MM.1S (cell line): ENCODE data around the gene SLC29A3.

ENCODE experiments used
- DNase-seq: peaks from one replicate; pipeline ENCODE4 v3.0.0-alpha.2; 2015
- H2AFZ ChIP-seq: fragments of 300-600 bp; sonication (generic); 2 replicates; pipeline ENCODE4 v1.6.0; 2016; ENCODE audit warnings: antibody characterized with exemption, low read length
- H3F3A ChIP-seq: fragments of 300-600 bp; sonication (generic); 2 replicates; pipeline ENCODE4 v1.6.1; 2016; ENCODE audit warnings: mild to moderate bottlenecking, antibody characterized with exemption, low read length, moderate library complexity, mixed read lengths; ENCODE audit not compliant: insufficient read depth
- H3K27ac ChIP-seq: fragments of 300-600 bp; sonication (generic); 2 replicates; pipeline ENCODE4 v1.5.1; 2016; ENCODE audit warnings: mild to moderate bottlenecking, low read length
- H3K27me3 ChIP-seq: fragments of 300-600 bp; sonication (generic); replicated peaks from 2 replicates; pipeline ENCODE4 v1.6.0; 2016; ENCODE audit warnings: low read length; ENCODE audit not compliant: insufficient read depth
- H3K36me3 ChIP-seq: fragments of 300-600 bp; sonication (generic); replicated peaks from 2 replicates; pipeline ENCODE4 v1.6.1; 2016; ENCODE audit warnings: mild to moderate bottlenecking, low read length, mixed read lengths; ENCODE audit not compliant: insufficient read depth
- H3K4me1 ChIP-seq: fragments of 300-600 bp; sonication (generic); 2 replicates; pipeline ENCODE4 v1.6.1; 2016; ENCODE audit warnings: low read length, mixed read lengths
- H3K4me2 ChIP-seq: fragments of 300-600 bp; sonication (generic); 2 replicates; pipeline ENCODE4 v1.6.0; 2016; ENCODE audit warnings: low read depth, low read length
- H3K4me3 ChIP-seq: fragments of 300-600 bp; sonication (generic); 2 replicates; pipeline ENCODE4 v1.5.1; 2016; ENCODE audit warnings: low read length, mixed read lengths
- H3K79me2 ChIP-seq: fragments of 300-600 bp; sonication (generic); 2 replicates; pipeline ENCODE4 v1.6.1; 2016; ENCODE audit warnings: mixed run types, low read length, mixed read lengths
- H3K9ac ChIP-seq: fragments of 300-600 bp; sonication (generic); 2 replicates; pipeline ENCODE4 v1.6.1; 2016; ENCODE audit warnings: low read length, mixed read lengths
- H3K9me2 ChIP-seq: fragments of 300-600 bp; sonication (generic); replicated peaks from 2 replicates; pipeline ENCODE4 v1.6.1; 2016; ENCODE audit warnings: mild to moderate bottlenecking, low read length, mixed read lengths; ENCODE audit not compliant: insufficient read depth
- H3K9me3 ChIP-seq: fragments of 300-600 bp; sonication (generic); replicated peaks from 2 replicates; pipeline ENCODE4 v1.6.1; 2016; ENCODE audit warnings: mild to moderate bottlenecking, low read length, mixed read lengths; ENCODE audit not compliant: insufficient read depth
- H4K20me1 ChIP-seq: fragments of 300-600 bp; sonication (generic); 2 replicates; pipeline ENCODE4 v1.6.1; 2016; ENCODE audit warnings: mild to moderate bottlenecking, low read length, moderate library complexity, mixed read lengths; ENCODE audit not compliant: insufficient read depth
- CTCF ChIP-seq: fragments of 300-600 bp; sonication (generic); IDR thresholded peaks from 2 replicates; pipeline ENCODE4 v1.5.1; 2016; ENCODE audit warnings: antibody characterized with exemption, low read length, mixed read lengths
- EZH2 ChIP-seq: fragments of 300-600 bp; sonication (generic); optimal IDR thresholded peaks from 2 replicates; pipeline ENCODE3; 2017; ENCODE audit warnings: low read depth, mild to moderate bottlenecking, antibody characterized with exemption, low read length, mixed read lengths
- EZH2phosphoT487 ChIP-seq: fragments of 300-600 bp; sonication (generic); IDR thresholded peaks from 2 replicates; pipeline ENCODE4 v1.6.1; 2018; ENCODE audit warnings: antibody characterized with exemption, low read length

Gene SLC29A3

GRCh38 chr10:71345694-71346093, 26.6 kb downstream of the SLC29A3 start:
- Histone ChIP-seq H3F3A (no peaks in the 10 kb centered on the region), H3K36me3 (no peaks in the 10 kb centered on the region), H3K4me2 (no peak overlapping the region), H3K9me3 (no peaks in the 10 kb centered on the region), H3K4me1 (no peaks in the 10 kb centered on the region), H2AFZ (no peak overlapping the region), H3K4me3 (no peak overlapping the region), H4K20me1 (no peaks in the 10 kb centered on the region), H3K27ac (no peak overlapping the region), H3K27me3 (no peaks in the 10 kb centered on the region), H3K79me2 (no peaks in the 10 kb centered on the region), H3K9ac (no peak overlapping the region), H3K9me2 (no peaks in the 10 kb centered on the region)
- TF ChIP-seq CTCF (no peak), EZH2phosphoT487 (no peak), EZH2 (no peak)
- no peak for DNase-seq

GRCh38 chr10:71346731-71347130, 27.7 kb downstream of the SLC29A3 start:
- DNase-seq = no peak

GRCh38 chr10:71347587-71348395, 28.7 kb downstream of the SLC29A3 start:
- no peak for DNase-seq
- H3F3A ChIP-seq = no peaks in the 10 kb centered on the region
- H3K27ac ChIP-seq = no peak overlapping the region
- H3K4me1 ChIP-seq = no peaks in the 10 kb centered on the region
- no peak overlapping the region for H3K4me2 ChIP-seq
- H4K20me1 ChIP-seq = no peaks in the 10 kb centered on the region
- H3K4me3 ChIP-seq = no peak overlapping the region
- H3K79me2 ChIP-seq = no peaks in the 10 kb centered on the region
- no peak overlapping the region for H3K9ac ChIP-seq
- no peaks in the 10 kb centered on the region for H3K9me2 ChIP-seq
- H3K9me3 ChIP-seq = no peaks in the 10 kb centered on the region
- no peak for TF ChIP-seq EZH2
- TF ChIP-seq EZH2phosphoT487 = no peak
- no peak for TF ChIP-seq CTCF
- no peaks in the 10 kb centered on the region for H3K27me3 ChIP-seq
- no peak overlapping the region for H2AFZ ChIP-seq
- no peaks in the 10 kb centered on the region for H3K36me3 ChIP-seq

More at GRCh38 chr10:71346731-71347130, 27.7 kb downstream of the SLC29A3 start:
- Histone ChIP-seq H3F3A (no peaks in the 10 kb centered on the region), H3K9ac (no peak overlapping the region), H3K27me3 (no peaks in the 10 kb centered on the region), H3K4me2 (no peak overlapping the region), H4K20me1 (no peaks in the 10 kb centered on the region), H3K4me1 (no peaks in the 10 kb centered on the region), H2AFZ (no peak overlapping the region), H3K27ac (no peak overlapping the region), H3K79me2 (no peaks in the 10 kb centered on the region), H3K9me3 (no peaks in the 10 kb centered on the region), H3K9me2 (no peaks in the 10 kb centered on the region), H3K4me3 (no peak overlapping the region), H3K36me3 (no peaks in the 10 kb centered on the region)
- TF ChIP-seq EZH2 (no peak), EZH2phosphoT487 (no peak), CTCF (no peak)
